ENCODE data around the gene STRIP2.

STRIP2 gene

DNA sequence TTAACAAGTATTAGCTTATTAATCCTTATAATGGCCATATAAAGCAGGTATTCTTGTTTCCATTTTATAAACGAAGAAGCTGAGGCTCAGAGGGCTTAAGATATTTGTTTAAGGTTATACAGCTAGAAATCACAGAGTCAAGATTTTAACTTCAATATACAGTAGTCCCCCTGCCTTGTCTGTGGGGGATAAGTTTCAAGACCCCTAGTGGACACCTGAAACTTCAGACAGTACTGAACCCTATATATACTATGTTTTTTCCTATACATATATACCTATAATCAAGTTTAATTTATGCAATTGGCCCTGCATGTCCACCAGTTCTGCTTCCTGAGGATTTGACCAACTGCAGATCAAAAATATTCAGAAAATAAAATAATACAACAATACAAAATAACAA is 44.4 kb upstream of the STRIP2 start:
- H3K4me3 ChIP-seq (ENCODE audit: low read depth, low read length) = no peak overlapping the region
- in situ Hi-C loops (cut with HindIII; ENCODE audit: low sequenced_read_pairs) = no loop called here
- DNase-seq (ENCODE audit: low read depth, low spot score) = no peak
- TF ChIP-seq, protein P1, sequence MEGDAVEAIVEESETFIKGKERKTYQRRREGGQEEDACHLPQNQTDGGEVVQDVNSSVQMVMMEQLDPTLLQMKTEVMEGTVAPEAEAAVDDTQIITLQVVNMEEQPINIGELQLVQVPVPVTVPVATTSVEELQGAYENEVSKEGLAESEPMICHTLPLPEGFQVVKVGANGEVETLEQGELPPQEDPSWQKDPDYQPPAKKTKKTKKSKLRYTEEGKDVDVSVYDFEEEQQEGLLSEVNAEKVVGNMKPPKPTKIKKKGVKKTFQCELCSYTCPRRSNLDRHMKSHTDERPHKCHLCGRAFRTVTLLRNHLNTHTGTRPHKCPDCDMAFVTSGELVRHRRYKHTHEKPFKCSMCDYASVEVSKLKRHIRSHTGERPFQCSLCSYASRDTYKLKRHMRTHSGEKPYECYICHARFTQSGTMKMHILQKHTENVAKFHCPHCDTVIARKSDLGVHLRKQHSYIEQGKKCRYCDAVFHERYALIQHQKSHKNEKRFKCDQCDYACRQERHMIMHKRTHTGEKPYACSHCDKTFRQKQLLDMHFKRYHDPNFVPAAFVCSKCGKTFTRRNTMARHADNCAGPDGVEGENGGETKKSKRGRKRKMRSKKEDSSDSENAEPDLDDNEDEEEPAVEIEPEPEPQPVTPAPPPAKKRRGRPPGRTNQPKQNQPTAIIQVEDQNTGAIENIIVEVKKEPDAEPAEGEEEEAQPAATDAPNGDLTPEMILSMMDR (IDR thresholded peaks at IDR 0.05; ENCODE audit: low read depth, low read length) = no peak

DNA sequence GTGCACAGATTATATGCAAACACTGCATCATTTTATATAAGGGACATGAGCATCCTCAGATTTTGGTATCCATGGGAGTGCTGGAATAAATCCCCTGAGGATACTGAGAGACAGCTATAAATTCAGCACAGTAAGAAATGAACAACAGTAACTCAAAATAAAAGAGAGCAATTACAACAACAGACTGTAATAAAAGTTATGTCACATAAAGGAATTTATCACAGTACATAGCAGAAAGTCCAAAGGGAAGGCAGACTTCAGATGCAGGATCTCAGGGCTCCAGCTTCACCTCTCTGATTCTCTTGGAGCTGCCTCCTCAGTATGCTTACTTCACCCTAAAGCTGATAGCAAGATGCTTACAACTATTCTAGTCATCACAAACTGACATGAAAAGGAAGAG is 43.9 kb upstream of the STRIP2 start:
- no peak for DNase-seq (ENCODE audit: low read depth, low spot score)
- H3K4me3 ChIP-seq (ENCODE audit: low read depth, low read length) = no peak overlapping the region
- TF ChIP-seq, protein P1 (IDR thresholded peaks at IDR 0.05; ENCODE audit: low read depth, low read length) = no peak
- in situ Hi-C loops (cut with HindIII; ENCODE audit: low sequenced_read_pairs) = no loop called here

DNA sequence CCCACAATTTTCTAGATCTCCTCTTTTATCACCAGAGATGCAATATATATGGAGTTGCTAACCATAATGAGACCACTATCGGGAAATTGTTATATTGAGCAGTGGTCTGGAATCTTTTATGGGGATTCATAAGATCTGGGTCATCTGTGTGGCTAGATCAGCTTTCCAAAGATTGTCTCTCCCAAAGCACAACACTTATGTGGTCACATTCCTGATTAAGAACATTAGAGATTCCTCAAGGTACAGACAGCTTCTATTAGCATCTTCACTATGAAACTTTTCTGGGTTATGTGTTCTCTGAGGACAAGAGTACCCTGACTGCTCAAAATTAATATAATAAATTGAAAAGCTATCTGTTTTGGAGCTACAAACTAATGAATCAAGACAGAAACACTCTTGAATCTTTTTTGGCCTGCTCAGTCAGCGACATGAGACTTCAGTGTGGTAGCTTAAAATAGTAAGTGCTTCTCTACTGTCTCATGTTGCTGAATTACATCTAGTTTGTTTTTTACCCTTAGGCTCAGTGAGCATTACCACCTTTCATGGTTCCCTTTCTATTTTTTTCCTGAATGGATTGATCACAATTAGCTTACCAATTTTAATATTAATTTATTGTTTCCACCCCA is 42.6 kb upstream of the STRIP2 start:
- no peak overlapping the region for H3K4me3 ChIP-seq (ENCODE audit: low read depth, low read length)
- in situ Hi-C loops (cut with HindIII; ENCODE audit: low sequenced_read_pairs) = no loop called here
- no peak for DNase-seq (ENCODE audit: low read depth, low spot score)
- TF ChIP-seq, protein P1 (IDR thresholded peaks at IDR 0.05; ENCODE audit: low read depth, low read length) = no peak

DNA sequence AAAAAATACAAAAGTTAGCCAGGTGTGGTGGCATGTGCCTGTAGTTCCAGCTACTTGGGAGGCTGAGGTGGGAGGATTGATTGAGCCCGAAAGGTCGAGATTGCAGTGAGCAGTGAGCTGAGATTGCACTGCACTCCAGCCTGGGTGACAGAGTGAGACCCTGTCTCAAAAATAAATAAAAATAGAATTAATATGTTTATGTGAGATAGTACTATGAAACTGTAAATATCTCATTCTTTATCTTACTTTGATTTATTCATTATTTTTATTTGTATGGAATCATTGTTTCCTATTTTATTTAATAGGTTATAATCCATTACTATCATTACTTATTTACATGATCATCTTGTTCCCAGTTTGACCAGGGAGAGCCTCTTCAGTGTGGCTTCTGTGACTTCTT is 41.0 kb upstream of the STRIP2 start:
- no peak overlapping the region for H3K4me3 ChIP-seq (ENCODE audit: low read depth, low read length)
- no peak for DNase-seq (ENCODE audit: low read depth, low spot score)
- TF ChIP-seq, protein P1 (IDR thresholded peaks at IDR 0.05; ENCODE audit: low read depth, low read length) = no peak
- in situ Hi-C loops (cut with HindIII; ENCODE audit: low sequenced_read_pairs) = no loop called here

DNA sequence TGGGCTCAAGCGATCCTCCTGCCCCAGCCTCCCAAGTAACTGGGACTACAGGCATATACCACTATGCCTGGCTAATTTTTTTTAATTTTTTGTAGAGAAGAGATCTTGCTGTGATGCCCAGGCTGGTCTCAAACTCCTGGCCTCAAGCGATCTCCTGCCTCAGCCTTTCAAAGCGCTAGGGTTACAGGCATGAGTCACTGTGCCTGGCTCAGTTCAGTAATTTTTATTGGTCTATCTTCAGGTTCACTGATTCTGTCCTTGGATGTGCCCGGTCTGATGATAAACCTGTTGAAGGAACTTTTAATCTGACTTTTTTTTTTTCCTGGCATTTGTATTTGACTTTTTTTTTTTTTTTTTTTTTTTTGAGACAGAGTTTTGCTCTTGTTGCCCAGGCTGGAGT is 40.1 kb upstream of the STRIP2 start:
- no peak for DNase-seq (ENCODE audit: low read depth, low spot score)
- H3K4me3 ChIP-seq (ENCODE audit: low read depth, low read length) = no peak overlapping the region
- TF ChIP-seq, protein P1 (IDR thresholded peaks at IDR 0.05; ENCODE audit: low read depth, low read length) = no peak
- in situ Hi-C loops (cut with HindIII; ENCODE audit: low sequenced_read_pairs) = no loop called here

DNA sequence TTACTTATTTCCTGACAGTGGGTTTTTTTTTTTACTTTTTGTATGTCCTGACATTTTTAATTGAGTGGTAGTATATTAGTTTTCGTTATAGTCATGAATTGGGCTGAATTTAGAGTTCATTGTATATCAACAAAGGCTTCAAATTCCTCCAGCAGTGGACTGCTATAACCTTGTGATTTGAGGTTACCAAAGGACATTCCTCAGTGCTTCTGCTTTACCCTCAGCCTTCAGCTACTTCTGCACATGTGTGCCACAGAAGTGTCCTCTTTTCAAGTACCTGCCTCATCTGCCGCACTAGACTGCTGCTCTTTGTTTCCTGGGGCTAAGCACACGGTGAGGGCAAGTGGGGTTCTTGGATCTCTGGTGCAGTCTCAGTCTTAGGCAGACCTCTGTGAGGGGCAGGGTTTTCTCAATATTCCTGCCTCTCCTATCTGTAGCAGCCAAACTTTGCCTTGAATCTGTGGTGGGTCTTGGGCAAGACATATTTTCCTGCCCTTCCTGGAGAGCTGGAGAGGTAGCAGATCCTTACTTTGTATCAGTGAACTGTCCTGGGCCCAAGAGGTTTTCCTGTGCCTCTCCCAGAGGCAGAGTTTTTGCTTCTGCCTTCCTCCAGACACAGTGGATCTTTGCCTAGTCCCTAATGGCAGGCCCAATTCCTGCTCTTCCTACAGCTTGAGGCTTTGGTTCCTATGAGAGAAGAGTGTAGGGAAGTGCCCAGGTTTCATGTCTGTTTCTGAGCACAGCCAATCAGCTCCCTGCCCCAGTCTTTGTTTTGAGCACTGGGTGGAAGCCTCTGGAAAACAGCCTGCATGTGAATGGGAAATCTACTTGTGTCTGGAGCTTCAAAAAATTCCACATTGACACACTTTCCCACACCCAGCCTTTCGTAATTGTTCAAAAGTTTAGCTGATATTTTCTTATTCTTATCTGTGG is 39.0 kb upstream of the STRIP2 start:
- no peak for DNase-seq (ENCODE audit: low read depth, low spot score)
- H3K4me3 ChIP-seq (ENCODE audit: low read depth, low read length) = no peak overlapping the region
- TF ChIP-seq, protein P1 (IDR thresholded peaks at IDR 0.05; ENCODE audit: low read depth, low read length) = no peak
- in situ Hi-C loops (cut with HindIII; ENCODE audit: low sequenced_read_pairs) = no loop called here

All from astrocyte of the spinal cord (primary cell).